ENCODE measurements around the gene GHSR.

DNA sequence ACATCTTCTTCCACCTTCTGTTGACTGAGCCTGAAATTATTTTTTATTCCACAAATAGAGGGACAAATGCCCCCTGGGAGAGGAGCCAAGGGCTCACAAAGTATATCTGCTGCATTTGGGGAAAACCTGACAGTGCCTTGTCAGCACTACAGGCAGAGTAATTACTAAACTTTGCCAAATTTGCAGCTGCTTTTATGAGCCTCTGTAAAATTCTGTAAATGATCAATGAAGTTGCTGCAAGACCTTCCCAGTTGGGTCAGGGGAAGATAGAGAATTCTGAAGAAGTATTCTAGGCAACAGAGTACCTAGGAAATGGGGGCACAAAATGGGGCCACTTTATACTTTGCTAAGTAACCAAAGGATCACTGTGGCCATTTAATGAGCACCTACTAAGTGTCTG is 10.5 kb downstream of the GHSR start:
- TF ChIP-seq YY1 (IDR thresholded peaks at IDR 0.05) (no peak), TAF1 (conservative IDR thresholded peaks at IDR 0.05) (no peak), FOXA2 (IDR thresholded peaks at IDR 0.05) (no peak), RAD21 (IDR thresholded peaks at IDR 0.05) (no peak), EGR1 (IDR thresholded peaks at IDR 0.05; ENCODE audit: low read depth in 2 of 2) (no peak), GABPA (IDR thresholded peaks at IDR 0.05 in 1 of 2, conservative IDR thresholded peaks at IDR 0.05 in 1 of 2) (no peak)
- TF ChIP-seq, protein P1, sequence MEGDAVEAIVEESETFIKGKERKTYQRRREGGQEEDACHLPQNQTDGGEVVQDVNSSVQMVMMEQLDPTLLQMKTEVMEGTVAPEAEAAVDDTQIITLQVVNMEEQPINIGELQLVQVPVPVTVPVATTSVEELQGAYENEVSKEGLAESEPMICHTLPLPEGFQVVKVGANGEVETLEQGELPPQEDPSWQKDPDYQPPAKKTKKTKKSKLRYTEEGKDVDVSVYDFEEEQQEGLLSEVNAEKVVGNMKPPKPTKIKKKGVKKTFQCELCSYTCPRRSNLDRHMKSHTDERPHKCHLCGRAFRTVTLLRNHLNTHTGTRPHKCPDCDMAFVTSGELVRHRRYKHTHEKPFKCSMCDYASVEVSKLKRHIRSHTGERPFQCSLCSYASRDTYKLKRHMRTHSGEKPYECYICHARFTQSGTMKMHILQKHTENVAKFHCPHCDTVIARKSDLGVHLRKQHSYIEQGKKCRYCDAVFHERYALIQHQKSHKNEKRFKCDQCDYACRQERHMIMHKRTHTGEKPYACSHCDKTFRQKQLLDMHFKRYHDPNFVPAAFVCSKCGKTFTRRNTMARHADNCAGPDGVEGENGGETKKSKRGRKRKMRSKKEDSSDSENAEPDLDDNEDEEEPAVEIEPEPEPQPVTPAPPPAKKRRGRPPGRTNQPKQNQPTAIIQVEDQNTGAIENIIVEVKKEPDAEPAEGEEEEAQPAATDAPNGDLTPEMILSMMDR (IDR thresholded peaks at IDR 0.05; ENCODE audit: low read depth, low read length, missing input control), result no peak
- TF ChIP-seq, protein P2, sequence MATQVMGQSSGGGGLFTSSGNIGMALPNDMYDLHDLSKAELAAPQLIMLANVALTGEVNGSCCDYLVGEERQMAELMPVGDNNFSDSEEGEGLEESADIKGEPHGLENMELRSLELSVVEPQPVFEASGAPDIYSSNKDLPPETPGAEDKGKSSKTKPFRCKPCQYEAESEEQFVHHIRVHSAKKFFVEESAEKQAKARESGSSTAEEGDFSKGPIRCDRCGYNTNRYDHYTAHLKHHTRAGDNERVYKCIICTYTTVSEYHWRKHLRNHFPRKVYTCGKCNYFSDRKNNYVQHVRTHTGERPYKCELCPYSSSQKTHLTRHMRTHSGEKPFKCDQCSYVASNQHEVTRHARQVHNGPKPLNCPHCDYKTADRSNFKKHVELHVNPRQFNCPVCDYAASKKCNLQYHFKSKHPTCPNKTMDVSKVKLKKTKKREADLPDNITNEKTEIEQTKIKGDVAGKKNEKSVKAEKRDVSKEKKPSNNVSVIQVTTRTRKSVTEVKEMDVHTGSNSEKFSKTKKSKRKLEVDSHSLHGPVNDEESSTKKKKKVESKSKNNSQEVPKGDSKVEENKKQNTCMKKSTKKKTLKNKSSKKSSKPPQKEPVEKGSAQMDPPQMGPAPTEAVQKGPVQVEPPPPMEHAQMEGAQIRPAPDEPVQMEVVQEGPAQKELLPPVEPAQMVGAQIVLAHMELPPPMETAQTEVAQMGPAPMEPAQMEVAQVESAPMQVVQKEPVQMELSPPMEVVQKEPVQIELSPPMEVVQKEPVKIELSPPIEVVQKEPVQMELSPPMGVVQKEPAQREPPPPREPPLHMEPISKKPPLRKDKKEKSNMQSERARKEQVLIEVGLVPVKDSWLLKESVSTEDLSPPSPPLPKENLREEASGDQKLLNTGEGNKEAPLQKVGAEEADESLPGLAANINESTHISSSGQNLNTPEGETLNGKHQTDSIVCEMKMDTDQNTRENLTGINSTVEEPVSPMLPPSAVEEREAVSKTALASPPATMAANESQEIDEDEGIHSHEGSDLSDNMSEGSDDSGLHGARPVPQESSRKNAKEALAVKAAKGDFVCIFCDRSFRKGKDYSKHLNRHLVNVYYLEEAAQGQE (IDR thresholded peaks at IDR 0.05), result no peak
- TF ChIP-seq, protein P3, sequence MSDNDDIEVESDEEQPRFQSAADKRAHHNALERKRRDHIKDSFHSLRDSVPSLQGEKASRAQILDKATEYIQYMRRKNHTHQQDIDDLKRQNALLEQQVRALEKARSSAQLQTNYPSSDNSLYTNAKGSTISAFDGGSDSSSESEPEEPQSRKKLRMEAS (IDR thresholded peaks at IDR 0.05), result no peak
